Adrenal gland (tissue), 12 donors: ENCODE measurements around the gene DAPP1. TPM values are rescaled to one million over a fixed set of nuclear protein-coding genes. Genes with fewer than 3 reads are reported as not detected.
"Not testable (repeated sequence)": the region's sequence is repeated elsewhere in the genome, so short reads cannot be mapped to it uniquely, and the experiment has no call there.

Experiments used
- DNase-seq, 7 donors: peaks; one replicate each; pipeline ENCODE4 v3.0.0-alpha.2; 2019 to 2020
- H3K27ac ChIP-seq, 5 donors: fragments of 200-600 bp; sonication (generic) in 4 of 5; 1 replicate in 3 of 5; 2 replicates in 2 of 5; pipeline versions ENCODE4 v1.5.1 to v1.8.0; 2016 to 2020; ENCODE audit warnings: mild to moderate bottlenecking in 1 of 5
- H3K27me3 ChIP-seq: fragments of 200-600 bp; 2 replicates; pipeline ENCODE4 v1.8.0; 2021
- H3K36me3 ChIP-seq, 2 donors: fragments of 200-600 bp; replicated peaks in 1 of 2; 1 replicate in 1 of 2; 2 replicates in 1 of 2; pipeline versions ENCODE4 v1.5.1 to v1.8.0; 2018 to 2022
- H3K4me1 ChIP-seq, 2 donors: fragments of 200-600 bp; replicated peaks in 1 of 2; 1 replicate in 1 of 2; 2 replicates in 1 of 2; pipeline versions ENCODE4 v1.5.1 to v1.8.0; 2018 to 2021
- H3K4me3 ChIP-seq, 4 donors: fragments of 200-600 bp; sonication (generic) in 3 of 4; one replicate each; pipeline ENCODE4 v1.5.1; 2016 to 2018
- H3K9me3 ChIP-seq, 3 donors: fragments of 200-600 bp; sonication (generic) in 1 of 3; replicated peaks in 1 of 3; 1 replicate in 2 of 3; 2 replicates in 1 of 3; pipeline versions ENCODE4 v1.5.1 to v1.8.0; 2016 to 2021
- POLR2A ChIP-seq, 2 donors: fragments of 450-650 bp; IDR thresholded peaks; one replicate each; pipeline ENCODE4 v1.6.1; 2017; ENCODE audit warnings: antibody characterized with exemption in 2 of 2, mild to moderate bottlenecking in 2 of 2, moderate library complexity in 1 of 2
- WGBS, 4 donors: extraction: QIAGEN DNeasy Blood & Tissue Kit in 2 of 4; methylation state at CpG; one replicate each; pipeline versions ENCODE4 v1.1.5 to v1.1.7; 2013 to 2017; 5-methylcytosine and 5-hydroxymethylcytosine counted together
- intact Hi-C, 2 donors: fragments of 100-400 bp; cut with DNase I; formaldehyde crosslinking; loops; one replicate each; pipeline versions ENCODE4 v1.14.1 to v1.15.0; 2022 to 2023
- polyA plus RNA-seq, 3 donors: library from polyadenylated mRNA; stranded (reverse); fragments of 200-250 nt in 2 of 3; fragments of 350-450 nt in 1 of 3; fragmentation: Illumina TruSeq in 1 of 3; extraction: RNeasy Lipid Tissue Mini Kit (QIAGEN cat#74804) in 1 of 3; gene quantifications; one replicate each; pipeline ENCODE4 v1.2.3, GENCODE V29; 2013 to 2014
- total RNA-seq, 9 donors: library from RNA; depleted of rRNA in 4 of 9; stranded (reverse); fragments of >200 nt in 4 of 9; fragments of 120-200 nt in 1 of 9; fragmentation: NEBNext Ultra II Directional in 1 of 9; extraction: Animal tissue kit (Norgen Biotek cat#: 25700) in 1 of 9; gene quantifications; one replicate each; pipeline versions ENCODE4 v1.1.0 to v1.2.4, GENCODE V29; 2013 to 2023
- TF ChIP-seq, protein P1 (sequence below), 6 experiments: fragments of 450-650 bp in 4 of 6; fragments of 200-600 bp in 2 of 6; sonication (generic) in 1 of 6; IDR thresholded peaks; 1 replicate in 5 of 6; 2 replicates in 1 of 6; pipeline versions ENCODE4 v1.5.1 to v1.8.0; 2016 to 2021; ENCODE audit warnings: antibody characterized with exemption in 6 of 6, mild to moderate bottlenecking in 2 of 6, moderate library complexity in 1 of 6
- donor health status: healthy with polysubstance abuse.
- donor health status: Bipolar disorder and iron deficiency.
- donor health status: DM: yes; HTN: yes; CAD: no.
- donor health status: DM: no; HTN: no; CAD: no.
- donor health status: DM: no; HTN: no; CAD: no.
- donor health status: DM: yes; HTN: yes; CAD: no.

The DAPP1 gene
- total and polyA plus RNA-seq, 12 donors, result 0.42 to 3.7 (median 1.4) TPM

DNA sequence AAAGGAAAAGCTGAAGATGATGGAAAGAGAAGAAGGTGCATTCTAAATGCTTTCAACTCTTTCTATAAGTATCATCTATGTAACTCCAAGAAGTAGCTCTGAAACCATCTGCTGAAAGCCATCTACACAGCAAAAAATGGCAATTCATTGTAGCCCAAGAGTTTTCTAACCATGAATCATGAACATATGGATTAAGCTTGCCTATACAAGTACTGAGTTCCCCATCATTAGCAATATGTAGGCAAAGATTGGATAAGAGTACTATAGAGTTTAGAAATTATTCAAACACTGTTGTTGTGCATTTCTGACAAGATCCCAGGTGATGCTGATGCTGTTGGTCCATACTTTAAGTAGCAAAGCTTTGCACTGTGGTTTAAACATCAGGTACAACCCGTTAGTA lies 11.2 kb downstream of the DAPP1 start:
- no peaks in the 10 kb centered on the region for H3K36me3 ChIP-seq

DNA sequence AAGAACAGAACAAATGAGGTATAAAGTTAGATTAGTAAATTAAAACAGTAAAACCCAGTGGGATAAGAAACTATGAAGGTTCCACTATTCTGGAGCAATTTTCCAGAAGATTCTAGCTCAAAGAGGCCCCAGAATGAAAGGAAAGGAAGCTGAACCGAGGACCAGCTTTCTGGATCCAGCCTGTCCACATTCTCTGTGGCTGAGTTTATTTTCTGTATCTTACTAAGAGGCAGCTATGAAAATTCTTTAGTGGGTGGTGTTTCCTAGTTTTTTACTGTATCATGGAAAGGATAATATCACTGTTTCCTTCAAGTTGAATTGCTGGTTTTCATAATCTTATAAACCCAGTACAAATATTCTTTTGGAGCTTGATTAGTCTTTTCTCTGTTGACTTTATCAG lies 11.8 kb downstream of the DAPP1 start:
- H3K4me1 ChIP-seq, result no peaks in the 10 kb centered on the region
- 44 to 59% (median 54%) methylated on average over 1 of the region's 1 CpG for WGBS, 4 donors
- no peaks in the 10 kb centered on the region for H3K9me3 ChIP-seq
- H3K4me3 ChIP-seq, result no peak overlapping the region
- intact Hi-C loops, result no loop called here
- H3K27me3 ChIP-seq, result no peaks in the 10 kb centered on the region
- H3K36me3 ChIP-seq, result no peaks in the 10 kb centered on the region
- no peak for DNase-seq
- no peak overlapping the region for H3K27ac ChIP-seq
- TF ChIP-seq POLR2A (IDR thresholded peaks at IDR 0.05), result no peak
- TF ChIP-seq, protein P1, sequence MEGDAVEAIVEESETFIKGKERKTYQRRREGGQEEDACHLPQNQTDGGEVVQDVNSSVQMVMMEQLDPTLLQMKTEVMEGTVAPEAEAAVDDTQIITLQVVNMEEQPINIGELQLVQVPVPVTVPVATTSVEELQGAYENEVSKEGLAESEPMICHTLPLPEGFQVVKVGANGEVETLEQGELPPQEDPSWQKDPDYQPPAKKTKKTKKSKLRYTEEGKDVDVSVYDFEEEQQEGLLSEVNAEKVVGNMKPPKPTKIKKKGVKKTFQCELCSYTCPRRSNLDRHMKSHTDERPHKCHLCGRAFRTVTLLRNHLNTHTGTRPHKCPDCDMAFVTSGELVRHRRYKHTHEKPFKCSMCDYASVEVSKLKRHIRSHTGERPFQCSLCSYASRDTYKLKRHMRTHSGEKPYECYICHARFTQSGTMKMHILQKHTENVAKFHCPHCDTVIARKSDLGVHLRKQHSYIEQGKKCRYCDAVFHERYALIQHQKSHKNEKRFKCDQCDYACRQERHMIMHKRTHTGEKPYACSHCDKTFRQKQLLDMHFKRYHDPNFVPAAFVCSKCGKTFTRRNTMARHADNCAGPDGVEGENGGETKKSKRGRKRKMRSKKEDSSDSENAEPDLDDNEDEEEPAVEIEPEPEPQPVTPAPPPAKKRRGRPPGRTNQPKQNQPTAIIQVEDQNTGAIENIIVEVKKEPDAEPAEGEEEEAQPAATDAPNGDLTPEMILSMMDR (IDR thresholded peaks at IDR 0.05), result no peak

More for the DNA sequence above, 11.2 kb downstream of the DAPP1 start:
- intact Hi-C loops, result no loop called here
- TF ChIP-seq POLR2A (IDR thresholded peaks at IDR 0.05), result no peak
- TF ChIP-seq, protein P1 (IDR thresholded peaks at IDR 0.05), result no peak
- 63 to 81% (median 75%) methylated on average over 1 of the region's 1 CpG for WGBS, 4 donors
- H3K9me3 ChIP-seq, result no peaks in the 10 kb centered on the region
- H3K4me3 ChIP-seq, result no peak overlapping the region
- no peak for DNase-seq
- H3K27ac ChIP-seq, result no peak overlapping the region
- H3K27me3 ChIP-seq, result no peaks in the 10 kb centered on the region
- no peaks in the 10 kb centered on the region for H3K4me1 ChIP-seq

DNA sequence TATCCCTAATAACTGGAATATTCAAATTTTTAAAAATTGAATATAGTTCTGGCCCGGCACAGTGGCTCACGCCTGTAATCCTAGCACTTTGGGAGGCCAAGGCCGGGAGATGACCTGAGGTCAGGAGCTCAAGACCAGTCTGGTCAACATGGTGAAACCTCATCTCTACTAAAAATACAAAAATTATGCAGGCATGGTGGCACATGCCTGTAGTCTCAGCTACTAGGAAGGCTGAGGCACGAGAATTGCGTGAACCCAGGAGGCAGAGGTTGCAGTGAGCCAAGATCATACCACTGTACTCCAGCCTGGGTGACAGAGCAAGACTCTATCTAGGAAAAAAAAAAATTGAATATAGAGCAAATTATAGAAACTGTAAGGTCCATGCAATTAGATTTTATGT lies 13.4 kb downstream of the DAPP1 start:
- H3K27ac ChIP-seq, H3K27me3 ChIP-seq, H3K4me3 ChIP-seq, H3K36me3 ChIP-seq, DNase-seq, H3K4me1 ChIP-seq, intact Hi-C loops, H3K9me3 ChIP-seq: not testable (repeated sequence)
- 87 to 97% (median 93%) methylated on average over 5 of the region's 5 CpGs for WGBS, 4 donors

DNA sequence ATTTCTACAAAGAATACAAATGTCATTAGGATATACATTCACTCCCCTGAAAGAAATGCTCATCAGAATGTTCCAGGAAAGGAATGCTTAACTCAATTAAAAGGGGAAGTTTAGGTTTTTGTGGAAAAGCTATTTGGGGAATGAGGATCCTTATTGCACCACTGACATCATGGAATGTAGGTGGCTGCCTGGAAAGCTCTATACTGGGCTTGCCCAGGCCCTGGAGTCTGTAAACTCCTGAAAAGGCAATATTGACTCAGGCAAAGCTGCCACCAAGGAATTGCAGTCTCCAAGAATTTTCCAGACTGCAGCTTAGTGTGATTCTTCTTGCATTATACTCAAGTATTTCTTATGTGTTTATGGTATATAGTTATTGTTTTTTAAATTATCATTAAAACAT lies 15.7 kb downstream of the DAPP1 start:
- intact Hi-C loops, result no loop called here
- DNase-seq, result no peak
- Histone ChIP-seq H3K36me3 (no peaks in the 10 kb centered on the region), H3K27me3 (no peaks in the 10 kb centered on the region), H3K27ac (no peak overlapping the region), H3K4me1 (no peaks in the 10 kb centered on the region), H3K9me3 (no peaks in the 10 kb centered on the region), H3K4me3 (no peak overlapping the region)
- TF ChIP-seq, protein P1 (IDR thresholded peaks at IDR 0.05), result no peak
- no peak for TF ChIP-seq POLR2A (IDR thresholded peaks at IDR 0.05)

DNA sequence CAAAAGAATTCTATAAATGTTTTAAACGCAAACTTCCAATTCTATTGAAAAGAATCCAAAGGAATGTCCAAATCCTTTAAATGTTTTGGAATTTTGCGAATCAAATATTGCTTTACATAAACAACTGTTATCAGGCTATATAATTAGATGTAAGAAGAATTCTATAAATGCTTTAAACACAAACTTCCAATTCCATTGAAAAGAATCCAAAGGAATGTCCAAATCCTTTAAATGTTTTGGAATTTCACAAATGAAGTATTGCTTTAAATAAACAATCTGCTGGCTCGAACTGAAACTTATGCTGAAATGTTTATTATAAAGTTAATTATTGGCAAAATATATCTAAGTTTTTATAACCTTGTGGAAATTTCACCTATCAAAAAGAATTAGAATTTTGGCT lies 16.1 kb downstream of the DAPP1 start:
- no peaks in the 10 kb centered on the region for H3K36me3 ChIP-seq
- H3K4me1 ChIP-seq, result no peaks in the 10 kb centered on the region
- no peak overlapping the region for H3K4me3 ChIP-seq
- H3K27ac ChIP-seq, result no peak overlapping the region
- H3K27me3 ChIP-seq, result no peaks in the 10 kb centered on the region
- no peaks in the 10 kb centered on the region for H3K9me3 ChIP-seq
- TF ChIP-seq, protein P1 (IDR thresholded peaks at IDR 0.05), result no peak
- no peak for TF ChIP-seq POLR2A (IDR thresholded peaks at IDR 0.05)
- intact Hi-C loops, result no loop called here
- DNase-seq, result no peak
- 66 to 77% (median 70%) methylated on average over 3 of the region's 3 CpGs for WGBS, 4 donors
